Activated naive CD8-positive, alpha-beta T cell (primary cell): Measurements from ENCODE around the gene SLC6A2.
"Not testable (repeated sequence)": the region's sequence is repeated elsewhere in the genome, so short reads cannot be mapped to it uniquely, and the experiment has no call there.

Experiments used
- H3K27ac Mint-ChIP-seq: one replicate; pipeline ENCODE4 v1.8.0; 2021; ENCODE audit warnings: mixed read lengths
- H3K27me3 Mint-ChIP-seq: one replicate; pipeline ENCODE4 v1.8.0; 2021; ENCODE audit warnings: mixed read lengths
- H3K36me3 Mint-ChIP-seq: one replicate; pipeline ENCODE4 v1.8.0; 2021; ENCODE audit warnings: mixed read lengths
- H3K4me1 Mint-ChIP-seq: one replicate; pipeline ENCODE4 v1.8.0; 2021; ENCODE audit warnings: low read depth, mixed read lengths
- H3K4me3 Mint-ChIP-seq: one replicate; pipeline ENCODE4 v1.8.0; 2021; ENCODE audit warnings: mild to moderate bottlenecking, mixed read lengths
- H3K9me3 Mint-ChIP-seq: one replicate; pipeline ENCODE4 v1.8.0; 2021; ENCODE audit warnings: low read depth, mixed read lengths

The SLC6A2 gene

DNA sequence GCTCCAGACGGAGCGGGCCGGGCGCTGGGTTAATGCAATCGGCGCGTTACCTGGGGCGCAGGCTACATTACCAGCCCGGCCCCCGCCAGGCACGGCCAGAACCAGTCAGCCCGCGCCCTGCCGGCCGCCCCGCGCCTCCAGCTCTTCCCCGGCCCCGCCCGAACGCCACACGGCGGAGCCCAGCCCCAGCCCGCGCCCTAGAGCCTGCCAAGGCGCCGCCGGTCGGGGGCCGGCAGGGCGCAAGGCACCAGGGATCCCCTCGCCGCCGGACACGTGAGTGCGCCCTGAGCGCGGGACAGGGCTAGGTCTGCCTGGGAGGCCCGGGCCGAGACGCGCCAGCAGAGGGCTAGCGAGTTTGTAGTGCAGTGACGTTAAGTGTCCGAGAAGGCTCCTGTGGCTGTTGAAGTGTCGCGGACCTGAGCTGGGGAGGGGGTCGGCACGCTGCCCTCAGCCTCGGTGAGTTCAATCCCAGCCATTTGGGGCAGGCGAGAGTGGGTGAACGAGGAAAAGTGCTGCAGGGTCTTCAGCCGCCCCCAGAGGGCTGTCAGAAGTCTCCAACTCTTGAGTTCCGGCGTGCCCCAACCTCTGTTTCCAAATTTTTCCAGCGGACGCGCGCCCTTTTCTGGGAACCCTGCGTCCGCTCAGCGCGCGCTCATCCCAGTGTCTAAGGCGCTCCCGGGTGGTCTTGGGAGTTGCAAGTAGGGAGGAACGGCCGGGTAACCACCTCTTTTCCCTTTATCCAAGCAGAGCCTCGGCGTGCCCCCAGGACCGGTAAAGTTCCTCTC, at the start of gene SLC6A2:
TSS of gene SLC6A2 (plus strand) at position 92 of the 785 bp plus-strand sequence. CDS start 707 bp downstream, outside the sequence.
- H3K4me3 Mint-ChIP-seq = no peak within 1 kb of the TSS
- no peak within 1 kb of the TSS for H3K27ac Mint-ChIP-seq

DNA sequence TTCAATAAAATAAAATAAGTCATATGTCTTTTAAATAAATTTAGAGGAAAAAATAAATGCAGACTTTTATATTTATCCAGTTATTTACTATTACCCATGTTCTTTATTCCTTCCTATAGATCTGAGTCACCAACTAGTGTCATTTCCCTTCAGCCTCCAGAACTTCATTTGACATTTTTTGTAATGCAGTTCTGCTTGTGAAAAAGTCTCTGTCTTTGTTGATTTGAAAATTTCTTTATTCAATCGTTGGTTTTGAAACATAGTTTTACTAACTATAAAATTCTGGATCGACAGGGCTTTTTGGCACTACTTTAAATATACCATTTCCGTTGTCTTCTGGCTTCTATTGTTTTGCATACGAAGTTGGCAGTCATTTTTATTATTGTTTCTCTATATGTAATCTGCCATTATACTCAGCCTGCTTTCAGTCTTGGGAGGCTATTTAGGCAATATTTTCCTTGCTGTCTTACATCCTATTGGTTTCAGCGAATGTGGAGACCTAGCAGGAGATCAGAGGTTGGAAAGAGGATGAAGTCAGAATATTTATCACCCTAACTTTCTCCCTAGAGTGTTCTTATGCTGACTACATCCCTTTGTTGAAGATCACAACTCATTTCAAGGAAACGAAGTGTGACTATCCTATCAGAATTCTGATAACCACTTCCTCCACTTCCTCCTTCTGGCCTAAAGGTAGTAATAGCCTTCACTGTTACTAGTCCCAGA, 42.0 kb upstream of the SLC6A2 start:
- H3K27ac Mint-ChIP-seq = no peak overlapping the region
- no peaks in the 10 kb centered on the region for H3K9me3 Mint-ChIP-seq
- H3K27me3 Mint-ChIP-seq = peaks cover 10% of the 10 kb centered on the region
- no peak overlapping the region for H3K4me3 Mint-ChIP-seq
- no peaks in the 10 kb centered on the region for H3K4me1 Mint-ChIP-seq
- H3K36me3 Mint-ChIP-seq = no peaks in the 10 kb centered on the region

More for the DNA sequence above, at the start of gene SLC6A2:
- Mint-ChIP-seq H3K9me3 (no peaks in the 10 kb centered on the region), H3K36me3 (no peaks in the 10 kb centered on the region), H3K4me1 (no peaks in the 10 kb centered on the region), H3K27me3 (peaks cover 3% of the 10 kb centered on the region)

GRCh38 chr16:55615071-55615470, 40.7 kb upstream of the SLC6A2 start:
- Mint-ChIP-seq H3K27ac (no peak overlapping the region), H3K4me1 (no peaks in the 10 kb centered on the region), H3K9me3 (no peaks in the 10 kb centered on the region), H3K4me3 (no peak overlapping the region), H3K27me3 (peaks cover 14% of the 10 kb centered on the region), H3K36me3 (no peaks in the 10 kb centered on the region)

DNA sequence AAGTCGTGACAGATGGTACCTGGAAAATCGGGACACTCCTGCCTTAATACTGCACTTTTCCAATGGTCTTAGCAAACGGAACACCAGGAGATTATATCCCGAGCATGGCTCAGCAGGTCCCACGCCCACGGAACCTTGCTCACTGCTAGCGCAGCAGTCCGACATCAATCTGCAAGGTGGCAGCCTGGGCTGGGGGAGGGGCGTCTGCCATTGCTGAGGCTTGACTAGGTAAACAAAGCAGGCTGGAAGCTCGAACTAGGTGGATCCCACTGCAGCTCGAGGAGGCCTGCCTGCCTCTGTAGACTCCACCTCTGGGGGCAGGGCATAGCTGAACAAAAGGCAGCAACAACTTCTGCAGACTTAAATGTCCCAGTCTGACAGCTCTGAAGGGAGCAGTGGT, 40.1 kb upstream of the SLC6A2 start:
- not testable (repeated sequence) for H3K4me1 Mint-ChIP-seq, H3K36me3 Mint-ChIP-seq, H3K4me3 Mint-ChIP-seq, H3K9me3 Mint-ChIP-seq, H3K27ac Mint-ChIP-seq
- H3K27me3 Mint-ChIP-seq = peaks cover 14% of the 10 kb centered on the region

GRCh38 chr16:55621771-55622170, 34.0 kb upstream of the SLC6A2 start:
- no peak overlapping the region for H3K27ac Mint-ChIP-seq
- H3K4me3 Mint-ChIP-seq = no peak overlapping the region
- no peaks in the 10 kb centered on the region for H3K9me3 Mint-ChIP-seq
- H3K36me3 Mint-ChIP-seq = no peaks in the 10 kb centered on the region
- H3K4me1 Mint-ChIP-seq = no peaks in the 10 kb centered on the region
- H3K27me3 Mint-ChIP-seq = peaks cover 6% of the 10 kb centered on the region

DNA sequence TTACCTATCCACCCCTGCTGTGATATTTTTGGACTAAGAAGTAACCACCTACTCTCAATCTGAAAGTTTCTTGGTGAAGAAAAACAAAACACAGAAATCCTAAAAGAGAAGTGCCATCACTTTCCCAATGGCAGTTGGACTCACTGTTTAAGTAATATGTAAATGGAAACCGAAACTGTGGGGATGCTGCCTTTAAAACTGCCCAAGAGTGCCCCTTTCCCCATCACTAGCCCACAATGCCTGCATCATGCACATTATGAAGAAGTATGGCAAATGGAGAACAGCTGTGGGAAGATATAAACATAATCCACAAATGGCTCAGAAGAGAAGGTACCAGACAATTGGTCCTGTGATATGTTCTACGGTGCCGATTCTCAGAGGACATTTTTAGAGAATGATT, 33.5 kb upstream of the SLC6A2 start:
- Mint-ChIP-seq H3K27ac (no peak overlapping the region), H3K36me3 (no peaks in the 10 kb centered on the region), H3K27me3 (peaks cover 6% of the 10 kb centered on the region), H3K4me1 (no peaks in the 10 kb centered on the region), H3K4me3 (no peak overlapping the region), H3K9me3 (no peaks in the 10 kb centered on the region)

- no peaks in the 10 kb centered on the region for H3K4me1 Mint-ChIP-seq
Measured at GRCh38 chr16:55622930-55623561, 32.7 kb upstream of the SLC6A2 start.

DNA sequence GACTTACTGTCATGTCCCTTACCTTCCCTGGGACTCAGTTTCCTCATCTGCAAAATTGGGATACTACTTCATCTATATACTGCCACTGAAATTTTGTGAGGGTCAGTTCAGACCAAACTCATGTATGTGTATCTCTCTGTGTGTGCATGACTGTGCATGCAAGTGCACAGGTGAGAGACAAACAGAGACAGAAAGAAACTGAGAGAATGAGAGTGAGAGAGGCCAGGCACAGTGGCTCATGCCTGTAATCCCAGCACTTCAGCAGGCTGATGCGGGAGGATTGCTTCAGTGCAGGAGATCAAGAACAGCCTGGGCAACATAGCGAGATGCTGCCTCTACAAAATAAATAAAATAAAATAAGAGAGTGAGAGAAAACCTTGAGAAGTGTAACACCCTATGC, 32.1 kb upstream of the SLC6A2 start:
- Mint-ChIP-seq H3K9me3 (no peaks in the 10 kb centered on the region), H3K27ac (no peak overlapping the region), H3K4me1 (no peaks in the 10 kb centered on the region), H3K36me3 (no peaks in the 10 kb centered on the region), H3K4me3 (no peak overlapping the region), H3K27me3 (peaks cover 6% of the 10 kb centered on the region)

More at GRCh38 chr16:55622930-55623561, 32.7 kb upstream of the SLC6A2 start:
- Mint-ChIP-seq H3K27me3 (peaks cover 6% of the 10 kb centered on the region), H3K36me3 (no peaks in the 10 kb centered on the region), H3K9me3 (no peaks in the 10 kb centered on the region), H3K4me3 (no peak overlapping the region), H3K27ac (no peak overlapping the region)

GRCh38 chr16:55624696-55625095, 31.1 kb upstream of the SLC6A2 start:
- Mint-ChIP-seq H3K9me3 (no peaks in the 10 kb centered on the region), H3K4me1 (no peaks in the 10 kb centered on the region), H3K4me3 (no peak overlapping the region), H3K27me3 (peaks cover 1% of the 10 kb centered on the region), H3K36me3 (no peaks in the 10 kb centered on the region), H3K27ac (no peak overlapping the region)

DNA sequence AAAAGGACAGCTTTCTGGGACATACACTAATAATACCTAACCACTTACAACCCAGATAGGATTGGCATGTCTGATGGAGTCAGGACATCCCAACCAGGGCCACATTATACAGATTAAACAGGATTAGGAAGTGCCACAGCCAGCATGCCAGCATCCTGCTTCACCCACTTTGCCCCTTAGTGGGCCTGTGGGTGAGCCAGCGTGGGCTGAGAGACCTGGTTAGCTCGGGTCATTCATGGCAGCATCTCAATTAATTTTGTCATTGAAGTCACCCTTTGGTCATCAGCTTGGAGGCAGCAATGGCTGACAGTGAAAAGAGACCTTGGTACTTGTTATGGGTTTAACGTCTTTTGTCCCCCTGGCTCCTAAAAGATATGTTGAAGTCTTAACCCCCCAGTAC, 29.9 kb upstream of the SLC6A2 start:
- H3K36me3 Mint-ChIP-seq = no peaks in the 10 kb centered on the region
- no peaks in the 10 kb centered on the region for H3K9me3 Mint-ChIP-seq
- no peak overlapping the region for H3K27ac Mint-ChIP-seq
- H3K27me3 Mint-ChIP-seq = peaks cover 2% of the 10 kb centered on the region
- no peaks in the 10 kb centered on the region for H3K4me1 Mint-ChIP-seq
- no peak overlapping the region for H3K4me3 Mint-ChIP-seq

- no peaks in the 10 kb centered on the region for H3K9me3 Mint-ChIP-seq
- H3K27ac Mint-ChIP-seq = no peak overlapping the region
- H3K36me3 Mint-ChIP-seq = no peaks in the 10 kb centered on the region
- H3K27me3 Mint-ChIP-seq = peaks cover 6% of the 10 kb centered on the region
- H3K4me1 Mint-ChIP-seq = no peaks in the 10 kb centered on the region
- H3K4me3 Mint-ChIP-seq = no peak overlapping the region
Measured at GRCh38 chr16:55628306-55628968, 27.4 kb upstream of the SLC6A2 start.

GRCh38 chr16:55630774-55631173, 25.0 kb upstream of the SLC6A2 start:
- Mint-ChIP-seq H3K9me3 (no peaks in the 10 kb centered on the region), H3K4me3 (no peak overlapping the region), H3K4me1 (no peaks in the 10 kb centered on the region), H3K27me3 (peaks cover 5% of the 10 kb centered on the region), H3K36me3 (no peaks in the 10 kb centered on the region), H3K27ac (no peak overlapping the region)

- Mint-ChIP-seq H3K4me1 (no peaks in the 10 kb centered on the region), H3K36me3 (no peaks in the 10 kb centered on the region)
Measured at GRCh38 chr16:55632259-55632658, 23.5 kb upstream of the SLC6A2 start.

DNA sequence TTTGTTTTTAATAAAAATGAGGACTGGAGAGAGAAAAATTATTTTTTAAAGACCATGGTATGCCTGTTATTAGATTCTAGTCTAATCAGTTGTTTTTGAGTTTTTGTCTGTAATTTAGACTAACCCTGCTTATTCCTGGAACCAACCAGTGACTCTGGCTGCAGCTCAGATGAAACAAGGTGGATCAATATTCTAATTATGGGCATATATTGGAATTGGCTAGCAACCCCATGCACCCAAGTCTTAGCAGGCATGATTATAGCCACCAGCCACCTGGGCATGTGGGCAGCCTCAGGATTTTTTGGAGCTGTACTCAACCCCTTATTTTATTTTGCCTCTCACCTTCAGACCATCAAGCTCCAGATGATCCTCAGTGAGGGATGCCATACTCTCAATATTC, 21.6 kb upstream of the SLC6A2 start:
- Mint-ChIP-seq H3K4me3 (no peak overlapping the region), H3K27ac (no peak overlapping the region), H3K36me3 (no peaks in the 10 kb centered on the region), H3K4me1 (no peaks in the 10 kb centered on the region), H3K27me3 (peaks cover 7% of the 10 kb centered on the region), H3K9me3 (no peaks in the 10 kb centered on the region)

More at GRCh38 chr16:55632259-55632658, 23.5 kb upstream of the SLC6A2 start:
- H3K27me3 Mint-ChIP-seq = peaks cover 5% of the 10 kb centered on the region
- no peak overlapping the region for H3K27ac Mint-ChIP-seq
- H3K4me3 Mint-ChIP-seq = no peak overlapping the region
- no peaks in the 10 kb centered on the region for H3K9me3 Mint-ChIP-seq

DNA sequence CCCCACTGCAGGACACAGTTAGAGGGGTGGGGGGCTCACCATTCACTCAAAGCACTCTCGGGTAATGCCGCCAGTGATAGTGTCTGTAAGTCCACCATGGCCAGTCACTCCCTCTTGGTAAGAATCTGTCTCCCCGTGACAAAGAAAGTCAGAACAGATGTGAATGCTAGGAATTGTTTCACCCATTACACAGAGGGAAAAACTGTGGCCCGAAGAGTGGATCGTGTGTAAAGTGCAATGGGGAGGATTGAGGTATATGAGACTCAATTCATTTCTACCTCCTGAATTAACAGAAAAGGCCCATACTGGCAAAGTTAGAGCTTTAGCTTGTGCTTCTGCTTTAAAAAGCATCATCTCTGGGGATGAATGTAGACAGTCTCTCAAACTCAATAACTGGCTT, 17.5 kb upstream of the SLC6A2 start:
- no peak overlapping the region for H3K4me3 Mint-ChIP-seq
- no peak overlapping the region for H3K27ac Mint-ChIP-seq
- H3K36me3 Mint-ChIP-seq = no peaks in the 10 kb centered on the region
- peaks cover 5% of the 10 kb centered on the region for H3K27me3 Mint-ChIP-seq
- H3K4me1 Mint-ChIP-seq = no peaks in the 10 kb centered on the region
- no peaks in the 10 kb centered on the region for H3K9me3 Mint-ChIP-seq
